Glomerular endothelial cell (primary cell): ENCODE measurements around the gene SIGLEC15. TPM values are rescaled to one million over a fixed set of nuclear protein-coding genes. Genes with fewer than 3 reads are reported as not detected.
"Not testable (repeated sequence)": the region's sequence is repeated elsewhere in the genome, so short reads cannot be mapped to it uniquely, and the experiment has no call there.

ENCODE experiments used
- DNase-seq: peaks from one replicate; pipeline ENCODE4 v3.0.0-alpha.2; 2011; ENCODE audit warnings: low read depth, low spot score; ENCODE audit errors: extremely low read depth
- total RNA-seq: library from RNA; depleted of rRNA; stranded (reverse); fragments of >200 nt; gene quantifications from 2 replicates; pipeline ENCODE4 v1.2.3, GENCODE V29; 2015

The SIGLEC15 gene
- 2.5 and 10.5 TPM in 2 replicates for total RNA-seq

- DNase-seq: no peak
Measured at GRCh38 chr18:45825258-45826044, at the start of gene SIGLEC15. Gene SIGLEC15, plus strand, starts transcription at chr18:45825675. Its CDS starts 54 bp downstream, at chr18:45825729.

- no peak for DNase-seq
Measured at GRCh38 chr18:45775743-45776142, 49.7 kb upstream of the SIGLEC15 start.

- no peak for DNase-seq
Measured at GRCh38 chr18:45777393-45777792, 48.1 kb upstream of the SIGLEC15 start.

GRCh38 chr18:45780568-45780967 lies 44.9 kb upstream of the SIGLEC15 start:
- no peak for DNase-seq

GRCh38 chr18:45782662-45783061 lies 42.8 kb upstream of the SIGLEC15 start:
- DNase-seq: no peak

- DNase-seq: no peak
Measured at GRCh38 chr18:45783097-45784075, 42.1 kb upstream of the SIGLEC15 start.

- no peak for DNase-seq
Measured at GRCh38 chr18:45785134-45785533, 40.3 kb upstream of the SIGLEC15 start.

GRCh38 chr18:45786941-45787340 lies 38.5 kb upstream of the SIGLEC15 start:
- DNase-seq: no peak

GRCh38 chr18:45787346-45787745 lies 38.1 kb upstream of the SIGLEC15 start:
- DNase-seq: no peak

GRCh38 chr18:45788861-45789260 lies 36.6 kb upstream of the SIGLEC15 start:
- DNase-seq: no peak

GRCh38 chr18:45792506-45793263 lies 32.8 kb upstream of the SIGLEC15 start:
- no peak for DNase-seq

GRCh38 chr18:45793264-45793965 lies 32.1 kb upstream of the SIGLEC15 start:
- DNase-seq: no peak

- DNase-seq: no peak
Measured at GRCh38 chr18:45801416-45802004, 24.0 kb upstream of the SIGLEC15 start.

GRCh38 chr18:45802814-45803492 lies 22.5 kb upstream of the SIGLEC15 start:
- peak; percentile 85 for DNase-seq

- no peak for DNase-seq
Measured at GRCh38 chr18:45805551-45805950, 19.9 kb upstream of the SIGLEC15 start.

GRCh38 chr18:45806226-45806625 lies 19.2 kb upstream of the SIGLEC15 start:
- no peak for DNase-seq

- not testable (repeated sequence) for DNase-seq
Measured at GRCh38 chr18:45807144-45807543, 18.3 kb upstream of the SIGLEC15 start.

- DNase-seq: not testable (repeated sequence)
Measured at GRCh38 chr18:45814733-45815132, 10.7 kb upstream of the SIGLEC15 start.

GRCh38 chr18:45817543-45817942 lies 7.9 kb upstream of the SIGLEC15 start:
- DNase-seq: no peak
